Ovary (tissue), 9 donors: Measurements from ENCODE around the gene CDH20. TPM values are rescaled to one million over a fixed set of nuclear protein-coding genes. Genes with fewer than 3 reads are reported as not detected.
A peak's percentile ranks its signal among the peaks of the same experiment; 100 is the strongest.

Experiments
- DNase-seq, 5 donors: peaks; one replicate each; pipeline ENCODE4 v3.0.0-alpha.2; 2019 to 2020
- H3K27ac ChIP-seq, 2 donors: fragments of 200-600 bp; one replicate each; pipeline versions ENCODE4 v1.5.1 to v1.8.0; 2019 to 2022
- H3K27me3 ChIP-seq: fragments of 200-600 bp; one replicate; pipeline ENCODE4 v1.8.0; 2022
- H3K36me3 ChIP-seq: fragments of 200-600 bp; sonication (generic); one replicate; pipeline ENCODE4 v1.5.1; 2019
- H3K4me1 ChIP-seq: one replicate; pipeline ENCODE4 v1.8.1; 2013; ENCODE audit warnings: mild to moderate bottlenecking, moderate library complexity; ENCODE audit not compliant: insufficient read depth
- H3K4me3 ChIP-seq: fragments of 200-600 bp; sonication (generic); one replicate; pipeline ENCODE4 v1.5.1; 2017
- H3K9me3 ChIP-seq, 2 donors: fragments of 200-600 bp in 1 of 2; sonication (generic) in 1 of 2; one replicate each; pipeline versions ENCODE4 v1.5.1 to v1.8.1; 2013 to 2019; ENCODE audit warnings: mild to moderate bottlenecking in 1 of 2, moderate library complexity in 1 of 2
- EP300 ChIP-seq: sonication (generic); formaldehyde crosslinking; IDR thresholded peaks from one replicate; pipeline ENCODE4 v1.6.1; 2017; ENCODE audit warnings: antibody characterized with exemption
- POLR2A ChIP-seq: fragments of 450-650 bp; IDR thresholded peaks from one replicate; pipeline ENCODE4 v1.6.1; 2017; ENCODE audit warnings: antibody characterized with exemption, mild to moderate bottlenecking, moderate library complexity
- WGBS, 3 donors: extraction: QIAGEN DNeasy Blood & Tissue Kit in 1 of 3; methylation state at CpG; one replicate each; pipeline versions ENCODE4 v1.1.5 to v1.1.7; 2013 to 2017; 5-methylcytosine and 5-hydroxymethylcytosine counted together
- intact Hi-C, 4 donors: fragments of 100-400 bp; cut with DNase I; formaldehyde crosslinking; loops; one replicate each; pipeline versions ENCODE4 v1.11.0 to v1.15.1; 2022 to 2023
- polyA plus RNA-seq, 2 donors: library from polyadenylated mRNA; stranded (reverse); fragments of 200-250 nt in 1 of 2; fragments of 350-450 nt in 1 of 2; fragmentation: Illumina TruSeq in 1 of 2; extraction: RNeasy Lipid Tissue Mini Kit (QIAGEN cat#74804) in 1 of 2; gene quantifications; one replicate each; pipeline ENCODE4 v1.2.3, GENCODE V29; 2013 to 2014
- total RNA-seq, 7 donors: library from RNA; depleted of rRNA in 2 of 7; stranded (reverse); fragments of >200 nt in 2 of 7; fragmentation: NEBNext Ultra II Directional in 3 of 7; extraction: Animal tissue kit (Norgen Biotek cat#: 25700) in 3 of 7; gene quantifications; one replicate each; pipeline versions ENCODE4 v1.1.0 to v1.2.4, GENCODE V29; 2016 to 2023
- TF ChIP-seq, protein P1 (sequence below), 3 donors: fragments of 450-650 bp in 2 of 3; fragments of 200-600 bp in 1 of 3; IDR thresholded peaks; one replicate each; pipeline versions ENCODE4 v1.5.1 to v1.8.0; 2016 to 2022; ENCODE audit warnings: antibody characterized with exemption in 3 of 3, mild to moderate bottlenecking in 1 of 3
- donor health status: DM: no; HTN: no; CAD: no; lungs with moderate emphysema.
- donor health status: DM: no; HTN: no; CAD: no.
- donor health status: Bipolar disorder and iron deficiency.
- donor health status: DM: yes; HTN: yes; CAD: no.
- donor health status: DM: no; HTN: no; CAD: no.
- donor health status: DM: yes; HTN: yes; CAD: no.

Gene CDH20
- total and polyA plus RNA-seq, 9 donors = under 0.01 to 0.07 (median 0.04) TPM; not detected in 5

DNA sequence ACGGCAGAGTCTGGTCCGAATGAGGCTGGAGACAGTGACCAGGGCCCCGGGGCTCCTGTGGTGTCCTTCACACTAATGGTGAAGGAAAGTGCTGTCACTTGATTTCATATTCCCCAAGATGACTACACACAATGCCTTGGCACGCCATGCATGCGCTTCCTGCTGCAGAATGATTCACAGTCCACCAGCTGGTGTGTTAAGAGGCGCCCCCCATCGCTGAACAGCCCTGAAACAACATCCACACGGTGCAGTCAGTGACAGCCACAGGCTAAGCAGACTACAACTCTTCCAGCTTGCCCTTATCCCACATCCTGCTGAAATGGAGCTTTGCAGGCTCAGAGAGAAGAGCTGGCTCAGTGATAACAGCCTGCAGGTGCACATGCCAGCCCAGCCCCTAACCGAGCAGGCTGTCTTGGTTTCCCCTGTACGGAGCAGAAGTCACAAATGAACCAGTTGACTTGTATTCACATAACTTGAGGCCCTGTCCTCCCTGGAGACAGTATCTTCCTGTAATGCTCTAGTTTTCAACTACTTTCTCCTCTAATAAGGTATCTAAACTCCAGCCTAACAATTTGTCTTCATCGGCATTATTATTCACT is 24.3 kb upstream of the CDH20 start:
- TF ChIP-seq EP300 = no peak
- Histone ChIP-seq H3K4me1 (no peaks in the 10 kb centered on the region), H3K36me3 (no peaks in the 10 kb centered on the region), H3K4me3 (no peak overlapping the region), H3K9me3 (no peaks in the 10 kb centered on the region), H3K27ac (no peak overlapping the region), H3K27me3 (no peaks in the 10 kb centered on the region)
- intact Hi-C loops = no loop called here
- WGBS, 3 donors = 77 to 79% (median 78%) methylated on average over 11 of the region's 11 CpGs
- DNase-seq = no peak

DNA sequence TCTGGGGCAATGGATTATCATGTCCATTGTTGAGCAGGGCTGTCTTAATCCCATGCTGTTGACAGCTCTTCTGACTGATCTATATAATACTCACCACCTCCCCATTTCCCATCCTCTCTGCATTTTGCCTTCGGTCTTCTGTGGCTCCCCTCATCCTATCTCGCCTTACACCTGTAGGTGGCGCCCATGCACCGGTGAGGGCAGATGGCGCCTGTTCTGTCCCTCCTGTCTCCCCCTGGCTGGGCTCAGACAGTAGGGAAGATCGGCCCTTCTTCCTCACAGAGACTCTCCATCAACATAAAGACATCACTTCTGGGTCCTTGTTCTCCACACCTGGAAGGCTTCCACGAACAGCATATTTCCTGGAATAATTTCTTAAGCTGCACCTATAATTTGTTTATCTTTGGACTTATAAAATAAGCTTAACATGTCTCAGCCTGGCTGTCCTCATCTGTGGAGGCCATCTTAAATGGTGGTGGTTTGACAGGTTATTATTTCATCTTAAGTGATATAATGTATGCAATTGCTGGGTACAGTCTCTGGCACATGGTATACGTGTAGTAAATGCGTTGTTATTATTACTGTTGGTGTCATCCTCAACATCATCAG is 10.9 kb upstream of the CDH20 start:
- DNase-seq = peak in 3 of 5 donors; percentile 21 to 42 (median 23)
- no peak overlapping the region for H3K4me3 ChIP-seq
- no peaks in the 10 kb centered on the region for H3K27me3 ChIP-seq
- H3K27ac ChIP-seq = no peak overlapping the region
- H3K36me3 ChIP-seq = no peaks in the 10 kb centered on the region
- no peaks in the 10 kb centered on the region for H3K9me3 ChIP-seq
- H3K4me1 ChIP-seq = no peaks in the 10 kb centered on the region
- WGBS, 3 donors = 25 to 31% (median 27%) methylated on average over 9 of the region's 9 CpGs
- intact Hi-C loops = no loop called here
- TF ChIP-seq EP300 = no peak
- TF ChIP-seq, protein P1, sequence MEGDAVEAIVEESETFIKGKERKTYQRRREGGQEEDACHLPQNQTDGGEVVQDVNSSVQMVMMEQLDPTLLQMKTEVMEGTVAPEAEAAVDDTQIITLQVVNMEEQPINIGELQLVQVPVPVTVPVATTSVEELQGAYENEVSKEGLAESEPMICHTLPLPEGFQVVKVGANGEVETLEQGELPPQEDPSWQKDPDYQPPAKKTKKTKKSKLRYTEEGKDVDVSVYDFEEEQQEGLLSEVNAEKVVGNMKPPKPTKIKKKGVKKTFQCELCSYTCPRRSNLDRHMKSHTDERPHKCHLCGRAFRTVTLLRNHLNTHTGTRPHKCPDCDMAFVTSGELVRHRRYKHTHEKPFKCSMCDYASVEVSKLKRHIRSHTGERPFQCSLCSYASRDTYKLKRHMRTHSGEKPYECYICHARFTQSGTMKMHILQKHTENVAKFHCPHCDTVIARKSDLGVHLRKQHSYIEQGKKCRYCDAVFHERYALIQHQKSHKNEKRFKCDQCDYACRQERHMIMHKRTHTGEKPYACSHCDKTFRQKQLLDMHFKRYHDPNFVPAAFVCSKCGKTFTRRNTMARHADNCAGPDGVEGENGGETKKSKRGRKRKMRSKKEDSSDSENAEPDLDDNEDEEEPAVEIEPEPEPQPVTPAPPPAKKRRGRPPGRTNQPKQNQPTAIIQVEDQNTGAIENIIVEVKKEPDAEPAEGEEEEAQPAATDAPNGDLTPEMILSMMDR (IDR thresholded peaks at IDR 0.05) = no peak

DNA sequence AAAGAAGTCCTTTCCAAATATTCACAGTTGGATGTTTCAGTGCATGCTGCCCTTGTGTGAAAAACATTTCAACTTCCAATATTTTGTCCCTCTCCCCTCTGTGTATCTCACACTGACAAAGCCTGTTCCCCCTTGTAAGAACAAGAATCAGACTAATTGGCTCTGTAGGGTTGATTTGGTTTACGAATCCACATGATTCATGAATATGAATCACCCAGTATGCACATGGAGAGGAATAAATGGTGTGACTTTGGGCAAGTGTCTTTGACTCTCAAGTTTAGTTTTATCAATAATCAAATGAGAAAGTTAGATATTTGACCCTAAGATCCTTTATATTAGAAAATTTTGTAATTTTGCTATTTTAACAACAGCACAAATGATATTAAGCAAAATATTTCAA is 9.3 kb upstream of the CDH20 start:
- DNase-seq = no peak
- no peak overlapping the region for H3K4me3 ChIP-seq
- TF ChIP-seq, protein P1 (IDR thresholded peaks at IDR 0.05) = no peak
- TF ChIP-seq EP300 (no peak), POLR2A (no peak)
- no peaks in the 10 kb centered on the region for H3K36me3 ChIP-seq
- intact Hi-C loops = no loop called here
- 82 to 92% (median 82%) methylated on average over 1 of the region's 1 CpG for WGBS, 3 donors
- no peaks in the 10 kb centered on the region for H3K9me3 ChIP-seq
- no peaks in the 10 kb centered on the region for H3K4me1 ChIP-seq
- no peaks in the 10 kb centered on the region for H3K27me3 ChIP-seq
- no peak overlapping the region for H3K27ac ChIP-seq

DNA sequence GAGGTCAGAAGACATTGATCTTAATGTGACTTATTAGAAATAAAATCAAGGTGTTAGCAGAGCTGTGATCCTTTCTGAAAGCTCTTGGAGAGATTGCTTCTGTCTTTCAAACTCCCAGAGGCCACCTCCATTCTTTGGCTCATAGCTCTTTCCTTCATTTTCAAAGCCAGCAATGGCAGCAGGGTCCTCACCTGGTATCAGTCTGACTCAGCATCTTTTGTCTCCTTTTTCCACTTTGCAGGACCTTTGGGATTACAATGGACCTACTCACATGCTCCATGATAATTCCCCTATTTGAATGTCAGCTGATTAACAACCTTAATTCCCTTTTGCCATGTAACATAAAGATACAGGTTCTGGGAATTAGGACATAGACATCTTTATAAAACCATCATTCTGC is 6.8 kb upstream of the CDH20 start:
- Histone ChIP-seq H3K9me3 (no peaks in the 10 kb centered on the region), H3K36me3 (no peaks in the 10 kb centered on the region), H3K4me3 (no peak overlapping the region), H3K4me1 (no peaks in the 10 kb centered on the region), H3K27ac (no peak overlapping the region), H3K27me3 (no peaks in the 10 kb centered on the region)
- TF ChIP-seq, protein P1 (IDR thresholded peaks at IDR 0.05) = no peak
- no peak for TF ChIP-seq EP300
- no peak for TF ChIP-seq POLR2A
- DNase-seq = no peak
- intact Hi-C loops = no loop called here

DNA sequence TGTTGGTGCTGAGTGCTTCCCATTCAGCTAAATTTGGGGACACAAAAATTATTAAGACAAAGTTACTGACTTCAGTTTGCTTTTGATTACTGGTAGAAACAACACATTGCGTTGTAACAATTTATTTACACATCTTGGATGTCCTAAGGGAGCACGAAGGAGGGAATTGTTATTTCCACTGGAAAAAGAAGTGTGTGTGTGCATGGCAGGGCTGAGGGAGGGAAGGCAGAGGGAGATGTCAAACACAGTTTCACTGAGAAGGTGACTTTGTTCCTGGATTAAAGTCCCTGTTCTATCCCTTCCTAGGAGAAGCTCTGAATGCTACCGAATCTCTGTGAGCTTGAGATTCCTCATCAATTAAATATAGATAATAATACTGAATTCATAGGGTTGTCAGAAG is 3.8 kb upstream of the CDH20 start:
- no peak for DNase-seq
- H3K27me3 ChIP-seq = no peaks in the 10 kb centered on the region
- H3K4me3 ChIP-seq = no peak overlapping the region
- WGBS, 3 donors = 53 to 70% (median 57%) methylated on average over 3 of the region's 3 CpGs
- no peak for TF ChIP-seq EP300
- TF ChIP-seq, protein P1 (IDR thresholded peaks at IDR 0.05) = no peak
- TF ChIP-seq POLR2A = no peak
- H3K4me1 ChIP-seq = peaks cover 3% of the 10 kb centered on the region
- intact Hi-C loops = no loop called here
- H3K27ac ChIP-seq = no peak overlapping the region
- H3K36me3 ChIP-seq = no peaks in the 10 kb centered on the region
- no peaks in the 10 kb centered on the region for H3K9me3 ChIP-seq
